GM18873 (cell line): ENCODE data around the gene PATZ1.
A peak's percentile ranks its signal among the peaks of the same experiment; 100 is the strongest.
"Not testable (repeated sequence)": the region's sequence is repeated elsewhere in the genome, so short reads cannot be mapped to it uniquely, and the experiment has no call there.

Experiments
- ATAC-seq: cut with Tn5 transposase; IDR thresholded peaks from one replicate; pipeline ENCODE4 v1.9.1; 2021; ENCODE audit warnings: mild to moderate bottlenecking, moderate library complexity, moderate number of reproducible peaks; ENCODE audit not compliant: unreplicated experiment, low FRiP score

Gene PATZ1, protein sequence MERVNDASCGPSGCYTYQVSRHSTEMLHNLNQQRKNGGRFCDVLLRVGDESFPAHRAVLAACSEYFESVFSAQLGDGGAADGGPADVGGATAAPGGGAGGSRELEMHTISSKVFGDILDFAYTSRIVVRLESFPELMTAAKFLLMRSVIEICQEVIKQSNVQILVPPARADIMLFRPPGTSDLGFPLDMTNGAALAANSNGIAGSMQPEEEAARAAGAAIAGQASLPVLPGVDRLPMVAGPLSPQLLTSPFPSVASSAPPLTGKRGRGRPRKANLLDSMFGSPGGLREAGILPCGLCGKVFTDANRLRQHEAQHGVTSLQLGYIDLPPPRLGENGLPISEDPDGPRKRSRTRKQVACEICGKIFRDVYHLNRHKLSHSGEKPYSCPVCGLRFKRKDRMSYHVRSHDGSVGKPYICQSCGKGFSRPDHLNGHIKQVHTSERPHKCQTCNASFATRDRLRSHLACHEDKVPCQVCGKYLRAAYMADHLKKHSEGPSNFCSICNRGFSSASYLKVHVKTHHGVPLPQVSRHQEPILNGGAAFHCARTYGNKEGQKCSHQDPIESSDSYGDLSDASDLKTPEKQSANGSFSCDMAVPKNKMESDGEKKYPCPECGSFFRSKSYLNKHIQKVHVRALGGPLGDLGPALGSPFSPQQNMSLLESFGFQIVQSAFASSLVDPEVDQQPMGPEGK

DNA sequence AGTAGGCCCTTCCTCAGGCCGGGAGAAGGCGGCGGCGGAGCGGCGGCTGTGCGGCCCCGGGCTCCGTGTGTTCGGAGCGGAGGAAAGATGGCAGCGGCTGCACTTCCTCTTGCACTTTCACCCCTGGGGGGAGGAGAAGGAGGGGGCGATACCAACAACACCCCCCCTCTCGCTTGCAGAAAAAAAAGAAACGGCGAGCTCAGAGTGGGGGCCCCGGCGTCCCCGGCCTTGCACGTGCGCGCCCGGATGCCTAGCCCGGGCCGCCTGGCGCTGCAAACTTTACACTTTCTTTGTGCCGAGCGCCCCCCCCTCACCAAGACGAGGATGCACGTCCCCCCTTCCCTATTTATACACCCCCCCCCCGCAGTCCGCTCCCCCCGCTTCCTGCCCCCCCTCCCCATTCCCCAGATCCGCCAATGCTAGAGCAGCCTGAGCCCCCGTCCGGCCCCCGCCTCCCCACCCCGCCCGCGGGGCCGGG, at the start of gene PATZ1:
Gene PATZ1 (minus strand): TSS at position 92 of the 478 bp plus-strand sequence. CDS start 744 bp downstream, outside the sequence.
- ATAC-seq = no peak

DNA sequence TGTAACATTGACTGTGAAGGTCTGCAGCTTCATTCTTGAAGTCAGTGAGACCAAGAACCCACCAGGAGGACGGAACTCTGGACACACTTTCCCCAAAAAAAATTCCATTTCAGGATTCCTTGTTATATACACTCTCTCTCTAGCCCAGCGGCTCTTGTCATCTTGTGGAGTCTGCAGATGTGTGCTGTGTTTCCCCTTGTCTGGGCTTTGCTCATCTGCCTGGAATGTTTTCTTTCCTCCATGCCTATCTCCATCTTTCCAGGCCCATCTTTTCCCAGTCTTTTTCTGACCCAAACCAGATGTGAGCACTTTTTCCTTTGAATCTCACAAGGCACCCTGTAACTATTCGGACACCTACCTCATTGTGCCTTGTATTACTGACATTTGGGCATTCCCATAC, 48.2 kb upstream of the PATZ1 start:
- no peak for ATAC-seq

DNA sequence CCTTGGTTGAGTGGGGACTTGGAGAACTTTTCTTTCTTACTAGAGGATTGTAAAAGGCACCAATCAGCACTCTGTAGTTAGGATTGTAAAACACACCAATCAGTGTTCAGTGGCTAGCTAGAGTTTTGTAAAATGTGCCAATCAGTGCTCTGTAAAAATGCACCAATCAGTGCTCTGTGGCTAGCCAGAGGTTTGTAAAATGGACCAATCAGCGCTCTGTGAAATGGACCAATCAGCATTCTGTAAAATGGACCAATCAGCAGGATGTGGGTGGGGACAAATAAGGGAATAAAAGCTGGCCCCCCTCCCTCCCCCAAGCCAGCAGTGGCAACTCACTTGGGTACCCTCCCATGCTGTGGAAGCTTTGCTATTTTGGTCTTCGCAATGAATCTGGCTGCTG, 47.7 kb upstream of the PATZ1 start:
- ATAC-seq = no peak

DNA sequence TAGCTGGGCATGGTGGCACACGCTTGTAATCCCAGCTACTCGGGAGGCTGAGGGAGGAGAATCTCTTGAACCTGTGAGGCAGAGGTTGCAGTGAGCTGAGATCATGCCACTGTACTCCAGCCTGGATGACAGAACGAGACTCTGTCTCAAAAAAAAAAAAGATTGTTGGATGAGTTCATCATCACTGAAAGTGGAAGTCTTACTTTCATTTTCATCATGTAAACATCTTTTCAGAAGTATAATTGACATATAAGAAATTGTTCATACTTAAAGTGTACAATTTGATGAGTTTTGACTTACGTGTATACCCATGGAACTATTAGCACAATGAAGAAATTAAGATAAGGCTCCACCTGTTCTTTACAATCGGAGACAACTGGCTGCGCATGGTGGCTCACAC, 32.5 kb upstream of the PATZ1 start:
- not testable (repeated sequence) for ATAC-seq

DNA sequence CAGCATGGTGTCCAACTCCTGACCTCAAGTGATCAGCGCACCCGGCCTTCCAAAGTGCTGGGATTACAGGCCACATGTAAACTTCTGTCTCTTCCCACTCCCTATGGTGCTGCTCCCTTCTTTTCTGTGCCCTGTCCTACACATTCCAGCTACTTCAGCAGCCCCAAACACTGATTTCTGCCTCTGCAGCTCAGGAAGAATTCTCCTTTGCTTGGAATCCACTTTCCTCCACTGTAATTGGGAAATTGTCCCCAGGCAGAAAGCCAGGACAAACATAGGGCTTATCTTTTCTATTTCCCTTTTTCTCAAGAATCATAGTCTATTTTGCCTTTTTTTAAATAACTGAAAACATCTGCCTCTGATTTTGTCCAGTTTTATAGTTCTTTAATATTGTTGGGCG, 32.0 kb upstream of the PATZ1 start:
- ATAC-seq = no peak

DNA sequence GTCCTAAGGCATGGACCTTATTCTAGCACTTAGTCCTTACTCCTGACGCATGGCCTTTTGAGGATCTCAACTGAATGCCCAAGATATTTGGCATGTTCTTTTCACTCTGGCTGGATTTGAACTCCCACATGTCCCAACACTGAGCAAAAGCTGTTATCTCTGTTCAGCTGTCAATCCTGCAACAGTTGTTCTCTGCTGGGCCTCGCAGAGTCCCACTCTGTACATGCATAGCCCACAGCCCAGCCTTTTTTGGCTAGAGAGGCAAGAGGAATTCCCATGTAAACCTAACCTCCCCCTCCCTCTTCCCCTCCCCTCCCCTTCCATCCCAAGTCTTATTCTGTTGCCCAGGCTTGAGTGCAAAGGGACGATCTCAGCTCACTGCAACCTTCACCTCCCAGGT, 31.5 kb upstream of the PATZ1 start:
- no peak for ATAC-seq

DNA sequence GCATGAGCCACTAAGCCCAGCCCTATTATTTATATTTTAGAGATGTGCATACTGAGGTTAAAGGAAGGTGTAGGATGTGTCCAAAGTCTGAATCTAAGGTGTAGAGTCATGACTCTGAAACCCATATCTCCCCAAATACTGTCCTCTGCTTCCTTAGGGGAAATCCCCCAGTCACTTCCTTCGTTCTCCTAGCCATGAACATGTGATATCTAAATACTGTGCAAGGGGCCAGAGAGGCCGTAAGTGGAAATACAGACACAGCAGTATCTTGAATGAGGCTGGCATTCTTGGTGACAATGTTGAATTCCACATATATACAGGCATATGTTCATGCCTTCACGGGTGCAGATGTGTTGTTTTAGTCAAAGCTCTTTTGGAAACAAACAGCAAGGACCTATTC, 21.3 kb upstream of the PATZ1 start:
- no peak for ATAC-seq

DNA sequence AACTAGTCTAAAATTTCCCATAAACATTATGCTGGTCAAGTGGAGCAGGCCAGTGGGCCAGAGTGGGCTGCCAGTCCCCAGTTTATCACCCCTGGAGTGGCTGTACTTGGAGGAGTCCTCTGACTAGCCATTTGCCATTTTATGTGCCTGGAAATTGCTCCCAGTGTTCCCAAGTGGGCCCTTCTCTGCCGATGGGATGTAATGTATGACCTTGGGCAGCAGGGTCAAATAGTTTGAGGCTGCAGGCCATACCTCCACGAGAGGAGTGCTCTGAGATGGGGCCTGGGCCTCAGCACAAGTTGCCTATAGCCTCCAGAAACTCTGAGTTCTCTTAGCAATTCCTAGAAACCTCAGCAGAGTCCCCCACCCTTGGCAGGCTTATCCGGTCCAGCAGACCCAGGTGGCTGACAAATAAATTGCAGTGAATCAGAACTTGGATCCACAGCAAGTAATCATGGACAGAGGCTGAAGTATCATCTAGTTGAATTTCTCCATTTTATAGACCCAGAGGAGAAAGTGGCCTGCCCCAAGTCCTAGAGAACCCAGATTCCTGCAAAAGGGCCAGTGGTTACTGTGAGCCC, 17.8 kb upstream of the PATZ1 start:
- no peak for ATAC-seq

DNA sequence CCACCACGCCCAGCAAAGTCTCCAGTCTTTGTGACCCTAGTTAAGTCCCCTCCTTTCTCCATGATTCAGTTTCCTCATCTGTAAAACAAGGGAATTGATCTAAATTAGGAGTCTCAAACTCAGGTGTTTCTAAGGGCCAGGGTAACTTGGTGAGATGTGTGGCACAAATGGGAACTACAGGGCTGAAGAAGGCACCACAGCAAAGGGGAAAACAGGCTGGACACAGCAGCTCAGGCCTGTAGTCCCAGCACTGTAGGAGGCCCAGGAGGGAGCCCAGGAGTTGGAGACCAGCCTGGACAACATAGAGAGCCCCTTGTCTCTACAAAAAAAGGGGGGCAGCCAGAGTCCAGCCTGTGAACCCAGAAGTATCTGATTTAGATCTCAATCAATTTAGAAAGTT, 15.6 kb upstream of the PATZ1 start:
- ATAC-seq = no peak

DNA sequence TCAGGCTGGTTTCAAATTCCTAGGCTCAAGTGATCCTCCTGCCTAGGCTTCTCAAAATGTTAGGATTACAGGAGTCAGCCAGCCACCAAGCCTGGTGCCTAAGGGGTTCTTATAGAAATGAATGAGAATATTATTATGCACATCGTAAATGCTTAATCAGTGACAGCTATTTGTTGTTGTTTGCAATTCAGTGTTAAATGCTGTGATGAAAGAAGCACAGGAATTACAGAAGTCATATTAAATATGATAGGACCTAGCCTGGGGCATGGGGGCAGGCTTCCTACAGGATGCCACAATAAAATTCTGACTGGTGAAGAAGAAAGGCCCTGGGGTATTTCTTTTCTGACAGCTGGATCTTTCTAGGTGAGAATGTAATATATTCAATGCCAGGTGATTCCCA, 13.9 kb upstream of the PATZ1 start:
- ATAC-seq = no peak

DNA sequence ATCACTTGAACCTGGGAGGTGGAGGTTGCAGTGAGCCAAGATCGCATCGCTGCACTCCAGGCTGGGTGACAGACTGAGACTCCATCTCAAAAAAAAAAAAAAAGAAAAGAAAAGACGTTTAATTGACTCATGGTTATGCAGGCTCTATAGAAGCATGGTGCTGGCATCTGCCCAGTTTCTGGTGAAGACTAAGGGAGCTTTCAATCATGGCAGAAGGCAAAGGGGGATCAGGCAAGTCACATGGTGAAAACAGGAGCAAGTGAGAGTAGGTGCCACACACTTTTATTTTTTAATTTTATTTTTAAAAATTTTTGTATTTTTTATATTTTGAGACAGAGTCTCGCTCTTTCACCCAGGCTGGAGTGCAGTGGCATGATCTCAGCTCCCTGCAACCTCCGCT, 8.4 kb upstream of the PATZ1 start:
- no peak for ATAC-seq

DNA sequence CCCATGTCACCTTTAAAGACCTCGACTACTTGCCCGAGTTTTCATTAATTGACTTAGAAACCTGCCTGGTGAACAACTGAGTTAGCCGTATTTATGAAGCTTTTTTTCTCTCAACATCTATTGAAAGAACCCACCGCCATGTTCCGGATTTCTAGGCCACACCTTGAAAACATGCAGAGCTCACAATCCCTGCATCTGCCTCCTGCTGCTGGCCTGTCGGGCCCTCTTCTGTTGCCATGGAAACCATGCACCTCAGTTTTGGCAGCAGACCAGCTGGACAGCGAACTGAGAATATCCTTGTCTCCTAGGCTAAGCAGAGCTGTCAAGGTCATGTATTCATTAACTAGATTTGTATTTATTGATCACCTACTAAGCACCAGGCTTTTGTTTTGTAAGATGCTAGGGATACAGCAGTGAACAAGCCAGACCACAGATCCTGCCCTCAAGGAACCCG, 4.3 kb upstream of the PATZ1 start:
- no peak for ATAC-seq

DNA sequence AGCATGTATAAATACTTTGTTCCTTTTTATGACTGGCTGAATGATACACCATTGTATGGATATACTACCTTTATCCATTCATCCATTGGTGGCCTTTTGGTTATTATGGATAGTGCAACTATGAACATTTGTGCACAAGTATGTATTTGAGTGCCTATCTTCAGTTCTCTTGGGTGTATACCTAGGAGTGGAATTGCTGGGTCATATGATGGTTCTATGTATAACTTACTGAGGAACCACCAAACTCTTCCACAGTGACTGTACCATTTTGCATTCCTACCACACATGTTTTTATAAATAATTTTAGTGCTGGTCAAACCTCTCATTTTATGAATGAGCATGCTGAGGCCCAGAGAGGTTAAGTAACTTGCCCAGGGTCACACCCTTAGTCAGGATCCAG, 3.8 kb upstream of the PATZ1 start:
- no peak for ATAC-seq

DNA sequence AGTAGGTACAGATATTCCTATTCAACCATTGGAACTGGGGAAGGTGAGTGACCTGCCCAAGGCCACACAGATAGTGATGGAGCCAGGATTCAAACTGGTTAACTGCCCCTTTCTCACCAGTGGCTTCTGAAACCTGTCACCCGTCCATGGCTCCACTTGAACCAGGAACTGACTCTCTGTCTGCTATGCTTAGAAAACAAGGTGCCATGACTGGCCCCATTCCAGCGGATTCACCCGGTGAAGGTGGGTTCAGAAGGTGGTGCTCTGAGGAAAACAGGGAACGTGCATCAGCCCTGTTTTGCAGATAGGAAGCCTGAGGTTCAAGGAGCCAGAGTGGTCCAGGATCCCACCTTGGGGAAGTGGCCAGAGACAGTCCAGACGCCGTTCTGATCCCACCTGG, 2.6 kb upstream of the PATZ1 start:
- no peak for ATAC-seq

DNA sequence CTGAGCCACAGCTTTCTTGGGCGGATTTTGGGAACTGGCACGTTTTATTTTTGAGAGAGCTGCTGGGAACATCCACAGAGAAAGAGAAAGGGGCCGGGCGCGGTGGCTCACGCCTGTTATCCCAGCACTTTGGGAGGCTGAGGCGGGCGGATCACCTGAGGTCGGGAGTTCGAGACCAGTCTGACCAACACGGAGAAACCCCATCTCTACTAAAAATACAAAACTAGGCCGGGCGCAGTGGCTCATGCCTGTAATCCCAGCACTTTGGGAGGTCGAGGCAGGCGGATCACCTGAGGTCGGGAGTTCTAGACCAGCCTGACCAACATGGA, 1.8 kb upstream of the PATZ1 start:
- ATAC-seq = not testable (repeated sequence)

DNA sequence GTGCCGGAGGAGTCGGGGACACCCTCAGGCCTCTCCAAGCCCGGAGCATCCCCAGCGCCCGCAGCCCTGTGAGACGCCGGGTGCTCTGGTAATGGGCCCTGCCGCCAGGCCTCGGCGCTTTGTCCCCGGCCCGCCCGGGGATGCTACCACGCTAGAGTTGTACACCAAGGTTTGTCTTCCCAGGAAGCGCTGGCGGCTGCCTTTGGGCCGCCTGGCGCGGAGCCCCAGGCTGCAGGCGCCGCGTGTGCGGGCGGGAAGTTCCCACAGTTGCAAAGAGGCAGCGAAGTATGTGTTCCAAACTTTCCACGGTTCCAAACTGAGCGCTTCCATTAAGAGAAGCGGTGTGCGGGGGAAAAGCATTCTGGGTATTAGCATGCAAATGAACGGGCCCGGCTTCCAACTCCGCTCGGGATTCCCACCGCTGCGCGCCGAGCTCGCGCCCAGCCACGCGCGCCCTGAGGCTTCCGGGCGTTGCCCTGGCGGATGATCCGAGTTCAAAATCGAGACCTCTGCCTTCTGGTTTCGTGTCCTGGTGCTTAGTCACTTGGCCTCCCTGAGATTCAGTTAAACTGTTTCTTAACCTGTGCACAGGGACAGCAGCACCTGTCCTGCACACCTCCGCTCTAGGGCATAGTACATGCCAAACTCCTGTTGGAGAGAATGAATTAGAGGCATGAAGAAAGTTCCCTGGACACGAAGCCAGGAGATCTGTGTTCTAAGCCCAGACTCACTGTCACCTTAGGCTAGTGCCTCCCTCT, 1.3 kb upstream of the PATZ1 start:
- ATAC-seq = no peak

DNA sequence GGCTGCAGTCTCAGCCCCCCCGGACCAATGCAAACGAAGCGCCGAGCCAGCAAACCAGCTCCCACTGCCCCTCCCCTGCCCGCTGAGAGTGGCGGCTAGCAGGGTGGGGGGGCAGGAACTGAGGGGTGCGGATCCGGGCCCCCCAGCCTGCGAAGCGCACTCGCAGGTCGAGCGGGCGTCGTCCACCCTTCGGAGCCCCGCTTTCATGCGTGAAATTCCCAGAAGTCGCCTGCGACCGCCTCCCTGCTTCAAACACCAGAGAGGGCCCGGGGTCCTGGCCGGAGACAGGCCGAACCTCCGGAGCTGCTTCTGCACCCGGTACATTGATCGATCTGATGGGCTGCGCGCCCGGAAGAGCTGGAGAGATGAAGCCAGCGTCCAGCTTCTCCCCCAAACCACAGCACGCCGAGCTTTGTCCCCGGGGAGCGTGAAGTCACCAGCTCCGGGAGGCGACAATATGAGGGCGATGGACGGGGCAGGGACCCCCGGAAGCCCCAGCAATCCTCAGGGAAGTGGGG, 646 bp upstream of the PATZ1 start:
- no peak for ATAC-seq

DNA sequence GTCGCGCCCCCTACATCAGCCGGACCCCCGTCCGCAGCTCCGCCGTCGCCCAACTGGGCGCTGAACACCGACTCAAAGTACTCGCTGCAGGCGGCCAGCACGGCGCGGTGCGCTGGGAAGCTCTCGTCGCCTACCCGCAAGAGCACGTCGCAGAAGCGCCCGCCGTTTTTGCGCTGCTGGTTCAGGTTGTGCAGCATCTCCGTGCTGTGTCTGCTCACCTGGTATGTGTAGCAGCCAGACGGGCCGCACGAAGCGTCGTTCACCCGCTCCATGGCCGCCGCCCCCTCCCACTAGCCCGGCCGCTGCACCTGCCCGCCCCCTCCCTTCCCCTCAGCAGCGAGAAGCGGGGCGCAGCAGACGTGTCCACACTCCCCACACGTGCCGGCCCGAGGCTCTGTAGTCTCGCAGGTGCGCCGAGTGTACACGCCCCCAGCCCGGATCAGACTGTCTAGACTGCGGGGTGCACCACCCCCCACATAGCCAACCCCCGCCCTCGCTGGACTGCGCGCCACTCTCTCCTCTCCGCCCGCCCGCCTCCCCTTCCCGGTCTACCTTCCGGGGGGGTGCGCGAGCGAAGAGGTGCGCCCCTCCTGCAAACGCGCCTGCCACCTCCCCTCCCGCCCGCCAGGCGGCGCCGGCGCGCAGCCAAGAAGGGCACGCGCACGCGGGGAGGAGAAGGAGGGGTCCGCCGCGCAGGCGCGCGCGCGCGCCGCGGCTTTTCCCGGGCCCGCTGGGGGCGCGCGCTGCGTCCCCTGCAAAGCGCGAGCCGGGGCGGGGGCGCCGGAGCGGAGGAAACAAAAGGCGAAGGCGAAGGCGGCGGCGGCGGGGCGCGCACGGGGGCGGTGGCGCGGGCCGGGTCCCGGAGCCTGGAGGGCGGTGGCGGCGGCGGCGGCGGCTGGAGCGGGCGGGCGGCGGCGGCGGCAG, 553 bp downstream of the PATZ1 start:
- ATAC-seq = peak; percentile 49

DNA sequence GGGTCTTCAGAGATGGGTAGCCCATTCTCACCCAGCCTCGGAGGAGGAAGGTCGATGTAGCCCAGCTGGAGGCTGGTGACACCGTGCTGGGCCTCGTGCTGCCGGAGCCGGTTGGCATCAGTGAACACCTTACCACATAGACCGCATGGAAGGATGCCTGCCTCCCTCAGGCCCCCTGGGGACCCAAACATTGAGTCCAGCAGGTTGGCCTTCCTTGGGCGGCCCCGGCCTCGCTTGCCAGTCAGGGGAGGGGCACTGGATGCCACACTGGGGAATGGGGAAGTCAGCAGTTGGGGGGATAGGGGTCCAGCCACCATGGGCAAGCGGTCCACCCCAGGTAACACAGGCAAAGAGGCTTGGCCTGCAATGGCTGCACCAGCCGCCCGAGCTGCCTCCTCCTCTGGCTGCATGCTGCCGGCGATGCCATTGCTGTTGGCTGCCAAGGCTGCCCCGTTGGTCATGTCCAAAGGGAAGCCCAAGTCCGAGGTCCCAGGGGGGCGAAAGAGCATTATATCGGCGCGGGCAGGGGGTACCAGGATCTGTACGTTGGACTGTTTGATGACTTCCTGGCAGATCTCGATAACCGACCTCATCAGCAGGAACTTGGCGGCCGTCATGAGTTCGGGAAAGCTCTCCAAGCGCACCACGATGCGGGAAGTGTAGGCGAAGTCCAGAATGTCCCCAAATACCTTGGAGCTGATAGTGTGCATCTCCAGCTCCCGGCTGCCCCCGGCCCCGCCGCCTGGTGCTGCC, 1.4 kb downstream of the PATZ1 start:
- no peak for ATAC-seq
